SK-N-MC (cell line): Measurements from ENCODE around the gene AUTS2.

Experiments
- EZH2 ChIP-seq: fragments of 200-600 bp; sonication (generic); IDR thresholded peaks from one replicate; pipeline ENCODE4 v1.6.1; 2017; ENCODE audit warnings: antibody characterized with exemption
- POLR2AphosphoS5 ChIP-seq: IDR thresholded peaks from 2 replicates; pipeline ENCODE4 v1.6.1; 2012; ENCODE audit warnings: mild to moderate bottlenecking, low read depth, low read length, borderline replicate concordance

GRCh38 chr7:70589010-70589409, 990.7 kb downstream of the AUTS2 start:
- no peak for TF ChIP-seq POLR2AphosphoS5
- no peak for TF ChIP-seq EZH2
